ENCODE measurements around the gene STOX2.

DNA sequence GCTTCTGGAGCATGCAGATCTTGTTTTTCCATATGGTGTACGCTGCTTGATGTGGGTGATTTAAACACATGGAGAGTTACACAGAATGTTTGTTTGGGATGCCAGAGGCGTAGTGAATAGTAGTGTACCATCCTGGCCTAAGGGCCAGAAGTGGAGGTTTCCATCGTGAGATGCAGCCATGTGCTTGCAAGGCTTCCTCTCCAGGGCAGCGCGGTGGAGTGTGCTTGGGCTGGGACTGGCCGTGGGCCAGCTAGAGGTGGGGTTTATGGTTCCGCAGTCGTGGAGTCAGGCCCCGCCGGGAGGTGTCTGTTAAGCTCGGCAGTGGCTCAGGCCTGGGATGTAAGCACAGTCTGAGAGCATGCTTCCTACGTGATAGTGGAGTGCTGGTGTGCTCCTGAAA lies 14.0 kb downstream of the STOX2 start:
- TF ChIP-seq, protein P1, sequence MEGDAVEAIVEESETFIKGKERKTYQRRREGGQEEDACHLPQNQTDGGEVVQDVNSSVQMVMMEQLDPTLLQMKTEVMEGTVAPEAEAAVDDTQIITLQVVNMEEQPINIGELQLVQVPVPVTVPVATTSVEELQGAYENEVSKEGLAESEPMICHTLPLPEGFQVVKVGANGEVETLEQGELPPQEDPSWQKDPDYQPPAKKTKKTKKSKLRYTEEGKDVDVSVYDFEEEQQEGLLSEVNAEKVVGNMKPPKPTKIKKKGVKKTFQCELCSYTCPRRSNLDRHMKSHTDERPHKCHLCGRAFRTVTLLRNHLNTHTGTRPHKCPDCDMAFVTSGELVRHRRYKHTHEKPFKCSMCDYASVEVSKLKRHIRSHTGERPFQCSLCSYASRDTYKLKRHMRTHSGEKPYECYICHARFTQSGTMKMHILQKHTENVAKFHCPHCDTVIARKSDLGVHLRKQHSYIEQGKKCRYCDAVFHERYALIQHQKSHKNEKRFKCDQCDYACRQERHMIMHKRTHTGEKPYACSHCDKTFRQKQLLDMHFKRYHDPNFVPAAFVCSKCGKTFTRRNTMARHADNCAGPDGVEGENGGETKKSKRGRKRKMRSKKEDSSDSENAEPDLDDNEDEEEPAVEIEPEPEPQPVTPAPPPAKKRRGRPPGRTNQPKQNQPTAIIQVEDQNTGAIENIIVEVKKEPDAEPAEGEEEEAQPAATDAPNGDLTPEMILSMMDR (IDR thresholded peaks at IDR 0.05; ENCODE audit: extremely low read depth in 1 of 2, insufficient read depth in 1 of 2, low read depth in 1 of 2, low read length in 2 of 2) = no peak
- TF ChIP-seq, protein P2, sequence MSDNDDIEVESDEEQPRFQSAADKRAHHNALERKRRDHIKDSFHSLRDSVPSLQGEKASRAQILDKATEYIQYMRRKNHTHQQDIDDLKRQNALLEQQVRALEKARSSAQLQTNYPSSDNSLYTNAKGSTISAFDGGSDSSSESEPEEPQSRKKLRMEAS (IDR thresholded peaks at IDR 0.05; ENCODE audit: insufficient read depth, insufficient read length) = no peak
- no peak for TF ChIP-seq JUN (IDR thresholded peaks at IDR 0.05; ENCODE audit: borderline replicate concordance, insufficient read depth, insufficient read length, low read depth)
- no peak for TF ChIP-seq FOS (IDR thresholded peaks at IDR 0.05; ENCODE audit: borderline replicate concordance, insufficient read depth, low read length)
- no peak for TF ChIP-seq EZH2 (IDR thresholded peaks at IDR 0.05; ENCODE audit: borderline replicate concordance, low read depth, low read length, severe bottlenecking)
